Activated T-cell treated with anti-CD3 and anti-CD28 coated beads, Interleukin-2, amount 50 U/mL, for 48 hours (primary cell): ENCODE measurements around the gene USH2A.
"Not testable (repeated sequence)": the region's sequence is repeated elsewhere in the genome, so short reads cannot be mapped to it uniquely, and the experiment has no call there.

Experiments used
- DNase-seq, 2 experiments: peaks; one replicate each; pipeline ENCODE4 v3.0.0-alpha.2; 2020

Gene USH2A

GRCh38 chr1:216193839-216194443, 229.3 kb downstream of the USH2A start:
- DNase-seq = no peak

GRCh38 chr1:216190438-216190837, 232.8 kb downstream of the USH2A start:
- no peak for DNase-seq

GRCh38 chr1:216186816-216187215, 236.4 kb downstream of the USH2A start:
- no peak for DNase-seq

- DNase-seq = no peak
Observed at GRCh38 chr1:216186141-216186540, 237.1 kb downstream of the USH2A start.

- no peak for DNase-seq
Observed at GRCh38 chr1:216184126-216184680, 239.0 kb downstream of the USH2A start.

GRCh38 chr1:216183454-216183853, 239.8 kb downstream of the USH2A start:
- DNase-seq = no peak

- DNase-seq = no peak
Observed at GRCh38 chr1:216183007-216183406, 240.2 kb downstream of the USH2A start.

GRCh38 chr1:216181590-216181989, 241.7 kb downstream of the USH2A start:
- no peak for DNase-seq

- no peak for DNase-seq
Observed at GRCh38 chr1:216178281-216178680, 245.0 kb downstream of the USH2A start.

GRCh38 chr1:216176970-216177369, 246.3 kb downstream of the USH2A start:
- no peak for DNase-seq

GRCh38 chr1:216175714-216176113, 247.5 kb downstream of the USH2A start:
- DNase-seq = no peak

GRCh38 chr1:216173376-216173995, 249.8 kb downstream of the USH2A start:
- no peak for DNase-seq

GRCh38 chr1:216169351-216169750, 253.9 kb downstream of the USH2A start:
- no peak for DNase-seq

GRCh38 chr1:216168546-216168945, 254.7 kb downstream of the USH2A start:
- DNase-seq = no peak

GRCh38 chr1:216154063-216154462, 269.2 kb downstream of the USH2A start:
- no peak for DNase-seq

GRCh38 chr1:216153130-216153529, 270.1 kb downstream of the USH2A start:
- no peak for DNase-seq

GRCh38 chr1:216145451-216146018, 277.7 kb downstream of the USH2A start:
- not testable (repeated sequence) for DNase-seq

- no peak for DNase-seq
Observed at GRCh38 chr1:216144661-216145450, 278.4 kb downstream of the USH2A start.

- DNase-seq = no peak
Observed at GRCh38 chr1:216142921-216143320, 280.3 kb downstream of the USH2A start.

GRCh38 chr1:216140730-216141524, 282.3 kb downstream of the USH2A start:
- no peak for DNase-seq

- no peak for DNase-seq
Observed at GRCh38 chr1:216124192-216124781, 299.0 kb downstream of the USH2A start.
